H1 (cell line): Measurements from ENCODE around the gene ATXN1L. TPM values are rescaled to one million over a fixed set of nuclear protein-coding genes. Genes with fewer than 3 reads are reported as not detected.

Experiments used
- CTCF ChIA-PET: fragments of 300-600 bp; sonication (Branson Sonifier 250); formaldehyde crosslinking; loops from one replicate; lab custom pipeline; 2021; ENCODE audit not compliant: partially characterized antibody; lab: Charles Lee
- POLR2A ChIA-PET: fragments of 300-600 bp; sonication (Branson Sonifier 250); formaldehyde crosslinking; loops from one replicate; lab custom pipeline; 2021; ENCODE audit warnings: inconsistent platforms; ENCODE audit not compliant: partially characterized antibody; lab: Charles Lee
- DNase-seq, 2 experiments: peaks; one replicate each; pipeline versions ENCODE4 v3.0.0 to v3.0.0-alpha.2; 2010 to 2022; ENCODE audit warnings: low spot score in 2 of 2, low read depth in 1 of 2, mixed read lengths in 1 of 2
- FAIRE-seq: peaks from 2 replicates; lab custom pipeline; 2011; peaks lifted over from hg19 to GRCh38; lab: Jason Lieb, UNC
- H2AFZ ChIP-seq: 2 replicates; pipeline ENCODE4 v1.8.1; 2012; ENCODE audit warnings: low read length, inconsistent platforms
- H2AK5ac ChIP-seq: 2 replicates; pipeline ENCODE4 v1.6.1; 2013; ENCODE audit warnings: low read depth, low read length
- H2BK120ac ChIP-seq: replicated peaks from 2 replicates; pipeline ENCODE3; 2013; ENCODE audit warnings: low read depth, low read length, inconsistent platforms
- H2BK12ac ChIP-seq: 2 replicates; pipeline ENCODE4 v1.6.1; 2013; ENCODE audit warnings: low read depth, low read length
- H2BK15ac ChIP-seq: 2 replicates; pipeline ENCODE4 v1.6.1; 2013; ENCODE audit warnings: low read length
- H2BK20ac ChIP-seq: 2 replicates; pipeline ENCODE4 v1.6.1; 2013; ENCODE audit warnings: low read length
- H2BK5ac ChIP-seq: 2 replicates; pipeline ENCODE4 v1.6.1; 2013; ENCODE audit warnings: low read depth, low read length
- H3K14ac ChIP-seq: 2 replicates; pipeline ENCODE4 v1.6.1; 2013; ENCODE audit warnings: inconsistent platforms; ENCODE audit not compliant: insufficient read length
- H3K18ac ChIP-seq: 2 replicates; pipeline ENCODE4 v1.6.1; 2013; ENCODE audit warnings: low read length; ENCODE audit errors: extremely low read depth
- H3K23ac ChIP-seq: 2 replicates; pipeline ENCODE4 v1.6.1; 2013; ENCODE audit warnings: inconsistent platforms; ENCODE audit not compliant: insufficient read length
- H3K23me2 ChIP-seq: 2 replicates; pipeline ENCODE4 v1.6.1; 2013; ENCODE audit warnings: low read depth, low read length
- H3K27ac ChIP-seq: 2 replicates; pipeline ENCODE4 v1.6.1; 2011; ENCODE audit warnings: low read depth, low read length, inconsistent platforms
- H3K27me3 ChIP-seq, 4 experiments: replicated peaks in 1 of 4; 1 replicate in 1 of 4; 2 replicates in 3 of 4; pipeline versions ENCODE4 v1.6.1 to v1.8.1; 2011 to 2013; ENCODE audit warnings: low read length in 3 of 4, mild to moderate bottlenecking in 3 of 4, inconsistent platforms in 2 of 4, mixed read lengths in 2 of 4, moderate library complexity in 1 of 4; ENCODE audit not compliant: control insufficient read depth in 3 of 4, insufficient read depth in 3 of 4; ENCODE audit errors: extremely low read depth in 1 of 4
- H3K36me3 ChIP-seq, 4 experiments: 2 replicates each; pipeline versions ENCODE4 v1.6.1 to v1.8.1; 2011 to 2013; ENCODE audit warnings: mild to moderate bottlenecking in 4 of 4, low read length in 3 of 4, moderate library complexity in 2 of 4, control low read depth in 1 of 4, inconsistent platforms in 1 of 4; ENCODE audit not compliant: insufficient read depth in 4 of 4, control insufficient read depth in 2 of 4
- H3K4ac ChIP-seq: replicated peaks from 2 replicates; pipeline ENCODE3; 2013; ENCODE audit warnings: low read length, low read depth, mixed read lengths, inconsistent platforms; ENCODE audit not compliant: insufficient read length
- H3K4me1 ChIP-seq, 4 experiments: replicated peaks in 1 of 4; 1 replicate in 1 of 4; 2 replicates in 3 of 4; pipeline versions ENCODE4 v1.6.1 to v1.8.1; 2011 to 2013; ENCODE audit warnings: low read length in 3 of 4, inconsistent platforms in 2 of 4, mixed read lengths in 1 of 4; ENCODE audit not compliant: insufficient read depth in 4 of 4, control insufficient read depth in 3 of 4
- H3K4me2 ChIP-seq, 2 experiments: 2 replicates each; pipeline versions ENCODE4 v1.6.1 to v1.8.1; 2011 to 2013; ENCODE audit warnings: low read depth in 2 of 2, low read length in 2 of 2, control low read depth in 1 of 2, inconsistent platforms in 1 of 2, mild to moderate bottlenecking in 1 of 2; ENCODE audit not compliant: insufficient read depth in 1 of 2
- H3K4me3 ChIP-seq, 4 experiments: fragments of 200-600, 300-600 bp in 1 of 4; sonication (generic), shearing (Covaris generic), sonication (Bioruptor Twin) in 1 of 4; 2 replicates each; pipeline versions ENCODE4 v1.5.1 to v1.8.1; 2011 to 2016; ENCODE audit warnings: low read length in 4 of 4, low read depth in 3 of 4, control low read depth in 2 of 4, inconsistent platforms in 2 of 4, mild to moderate bottlenecking in 2 of 4, mixed read lengths in 1 of 4, moderate library complexity in 1 of 4; ENCODE audit not compliant: insufficient read depth in 2 of 4; ENCODE audit errors: extremely low read depth in 1 of 4
- H3K56ac ChIP-seq: replicated peaks from 2 replicates; pipeline ENCODE3; 2013; ENCODE audit warnings: low read depth, mild to moderate bottlenecking, mixed read lengths, low read length, inconsistent platforms; ENCODE audit not compliant: insufficient read length
- H3K79me1 ChIP-seq: 2 replicates; pipeline ENCODE4 v1.6.1; 2013; ENCODE audit warnings: low read depth, low read length, control low read depth
- H3K79me2 ChIP-seq, 2 experiments: 2 replicates each; pipeline versions ENCODE4 v1.6.1 to v1.8.1; 2012 to 2013; ENCODE audit warnings: low read length in 2 of 2, mild to moderate bottlenecking in 2 of 2, inconsistent platforms in 1 of 2; ENCODE audit not compliant: insufficient read depth in 2 of 2, control insufficient read depth in 1 of 2
- H3K9ac ChIP-seq, 4 experiments: replicated peaks in 1 of 4; 1 replicate in 1 of 4; 2 replicates in 3 of 4; pipeline versions ENCODE4 v1.6.1 to v1.8.1; 2011 to 2013; ENCODE audit warnings: low read depth in 3 of 4, low read length in 3 of 4, control low read depth in 2 of 4, mild to moderate bottlenecking in 2 of 4, moderate library complexity in 2 of 4, inconsistent platforms in 1 of 4; ENCODE audit errors: extremely low read depth in 1 of 4
- H3K9me3 ChIP-seq, 2 experiments: 2 replicates each; pipeline versions ENCODE4 v1.6.1 to v1.8.1; 2012 to 2013; ENCODE audit warnings: mild to moderate bottlenecking in 2 of 2, moderate library complexity in 2 of 2, control low read depth in 1 of 2, inconsistent platforms in 1 of 2, low read depth in 1 of 2, low read length in 1 of 2, mixed read lengths in 1 of 2; ENCODE audit not compliant: insufficient read depth in 2 of 2
- H4K20me1 ChIP-seq, 2 experiments: replicated peaks in 1 of 2; 2 replicates each; pipeline versions ENCODE3 to v1.8.1; 2011 to 2013; ENCODE audit warnings: inconsistent platforms in 2 of 2, low read length in 2 of 2, mild to moderate bottlenecking in 1 of 2; ENCODE audit not compliant: insufficient read depth in 2 of 2, control insufficient read depth in 1 of 2
- H4K5ac ChIP-seq: 2 replicates; pipeline ENCODE4 v1.6.1; 2013; ENCODE audit warnings: low read length, low read depth, mixed read lengths, inconsistent platforms; ENCODE audit not compliant: insufficient read length
- H4K8ac ChIP-seq: 2 replicates; pipeline ENCODE4 v1.8.0; 2013; ENCODE audit warnings: mild to moderate bottlenecking, moderate library complexity, low read length, inconsistent platforms; ENCODE audit not compliant: insufficient read depth; ENCODE audit errors: extremely low read depth
- H4K91ac ChIP-seq: replicated peaks from 2 replicates; pipeline ENCODE3; 2013; ENCODE audit warnings: low read length, mixed read lengths, inconsistent platforms; ENCODE audit not compliant: insufficient read length
- CTBP2 ChIP-seq: IDR thresholded peaks from 2 replicates; pipeline ENCODE4 v1.7.0; 2011; ENCODE audit warnings: borderline replicate concordance, mild to moderate bottlenecking, moderate library complexity, mixed read lengths, low read length; ENCODE audit not compliant: insufficient read depth, insufficient read length
- EGR1 ChIP-seq: IDR thresholded peaks from 2 replicates; pipeline ENCODE4 v1.6.1; 2011; ENCODE audit warnings: low read depth, low read length, borderline replicate concordance
- EZH2 ChIP-seq: fragments of 200-600 bp; sonication (generic); IDR thresholded peaks from 2 replicates; pipeline ENCODE4 v1.7.1; 2012; ENCODE audit warnings: low read depth, mild to moderate bottlenecking, moderate library complexity, low read length, inconsistent platforms; ENCODE audit not compliant: severe bottlenecking
- JUN ChIP-seq: IDR thresholded peaks from 2 replicates; pipeline ENCODE4 v1.6.1; 2011; ENCODE audit warnings: low read depth, mild to moderate bottlenecking, improper control_type of control experiment, low read length
- KDM1A ChIP-seq: fragments of 200-600, 300-600 bp; sonication (generic); IDR thresholded peaks from 2 replicates; pipeline ENCODE4 v1.7.1; 2016; ENCODE audit warnings: mild to moderate bottlenecking, low read length, borderline replicate concordance
- POLR2A ChIP-seq, 2 experiments: IDR thresholded peaks; 1 replicate in 1 of 2; 2 replicates in 1 of 2; pipeline ENCODE4 v1.6.1; 2011; ENCODE audit warnings: low read depth in 2 of 2, low read length in 2 of 2, mild to moderate bottlenecking in 2 of 2; ENCODE audit errors: control extremely low read depth in 1 of 2
- RAD21 ChIP-seq, 2 experiments: IDR thresholded peaks in 1 of 2; conservative IDR thresholded peaks in 1 of 2; 2 replicates each; pipeline ENCODE4 v1.6.1; 2011; ENCODE audit warnings: low read depth in 2 of 2, low read length in 2 of 2, improper control_type of control experiment in 1 of 2, inconsistent platforms in 1 of 2, mild to moderate bottlenecking in 1 of 2, moderate library complexity in 1 of 2
- SAP30 ChIP-seq: fragments of 300-600 bp; sonication (generic); IDR thresholded peaks from 2 replicates; pipeline ENCODE4 v1.7.1; 2012; ENCODE audit warnings: low read length, moderate library complexity, mild to moderate bottlenecking, inconsistent platforms; ENCODE audit not compliant: insufficient read depth, insufficient replicate concordance
- SIRT6 ChIP-seq: IDR thresholded peaks from one replicate; pipeline ENCODE4 v1.7.1; 2012; ENCODE audit warnings: low read length, inconsistent platforms
- SP4 ChIP-seq: IDR thresholded peaks from 2 replicates; pipeline ENCODE4 v1.6.1; 2012; ENCODE audit warnings: low read length, inconsistent platforms
- TEAD4 ChIP-seq: IDR thresholded peaks from 2 replicates; pipeline ENCODE4 v1.6.1; 2012; ENCODE audit warnings: low read depth, low read length, inconsistent platforms, mixed read lengths
- YY1 ChIP-seq: IDR thresholded peaks from 2 replicates; pipeline ENCODE4 v1.6.1; 2011; ENCODE audit warnings: low read depth, mild to moderate bottlenecking, low read length
- WGBS, 2 experiments: shearing (Covaris generic) in 1 of 2; methylation state at CpG; one replicate each; pipeline versions ENCODE4 v1.1.6 to v1.1.7; 2013 to 2015; ENCODE audit warnings: low lambda C conversion rate in 2 of 2, mixed read lengths in 2 of 2, inconsistent platforms in 1 of 2, low coverage in 1 of 2, missing lambda C conversion rate in 1 of 2; ENCODE audit not compliant: insufficient replicate concordance in 2 of 2, insufficient coverage in 1 of 2, insufficient read length in 1 of 2; ENCODE audit errors: extremely low coverage in 1 of 2, missing lambda C conversion rate in 1 of 2; 5-methylcytosine and 5-hydroxymethylcytosine counted together
- polyA plus RNA-seq, 7 experiments: library from polyadenylated mRNA; depleted of rRNA in 3 of 7; stranded (reverse) in 5 of 7; unstranded in 2 of 7; fragments of >200 nt in 5 of 7; fragments of 200-250 nt in 2 of 7; gene quantifications; 1 replicate in 5 of 7; 2 replicates in 1 of 7; 4 replicates in 1 of 7; pipeline versions ENCODE4 v1.2.1 to v1.2.3, GENCODE V29; 2011 to 2013; ENCODE audit warnings: missing spikeins in 2 of 7, mixed read lengths in 2 of 7
- total RNA-seq: library from RNA; stranded (reverse); fragmentation: NEBNext Ultra II Directional; extraction: Animal tissue kit (Norgen Biotek cat#: 25700); gene quantifications from 2 replicates; pipeline ENCODE4 v1.2.1, GENCODE V29; 2021
- TF ChIP-seq, protein P1 (sequence below): IDR thresholded peaks from 2 replicates; pipeline ENCODE4 v1.6.1; 2011; ENCODE audit warnings: low read length, improper control_type of control experiment

ATXN1L gene
- total and polyA plus RNA-seq, 2 of the 8 experiments (the other 6 are each of a cell fraction or from before 2014, with no cell fraction given), result 12.1 to 23.8 TPM

DNA sequence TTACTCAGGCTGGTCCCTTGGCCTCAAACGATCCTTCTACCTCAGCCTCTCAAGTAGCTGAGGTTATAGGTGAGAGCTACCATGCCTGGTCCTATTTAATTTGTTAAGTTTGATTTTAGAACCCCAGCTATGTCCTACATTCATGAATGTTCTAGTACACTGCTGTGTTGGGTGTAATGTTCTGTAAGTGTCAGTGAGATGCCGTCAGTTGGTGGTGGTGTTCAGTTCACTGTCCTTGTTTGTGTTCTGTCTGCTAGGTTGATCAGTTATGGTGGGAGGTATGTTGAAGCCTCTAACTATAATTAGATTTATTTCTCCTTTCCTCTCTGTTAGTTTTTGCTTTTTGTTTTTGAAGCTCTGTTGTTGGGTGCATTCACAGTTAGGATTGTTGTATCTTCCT, 57.8 kb downstream of the ATXN1L start:
- Histone ChIP-seq H4K91ac (no peak overlapping the region), H3K56ac (no peak overlapping the region), H3K23me2 (no peaks in the 10 kb centered on the region), H3K14ac (no peak overlapping the region), H3K4ac (no peak overlapping the region), H4K20me1 (peaks cover 31 to 35% of the 10 kb centered on the region in 2 experiments), H3K36me3 (peaks cover 0 to 3% (median 0%) of the 10 kb centered on the region in 4 experiments; a peak in 2 of 8 replicates), H3K9me3 (no peaks in the 10 kb centered on the region), H2BK15ac (no peak overlapping the region), H4K8ac (no peak overlapping the region), H3K27ac (no peak overlapping the region), H2AK5ac (0 out of 2 replicates have a peak overlapping the region, but pooled peaks have one; percentile 28), H2AFZ (no peak overlapping the region), H3K18ac (no peak overlapping the region), H3K4me2 (no peak overlapping the region), H2BK20ac (no peak overlapping the region), H2BK12ac (no peak overlapping the region), H3K4me1 (peaks cover 0 to 2% (median 0%) of the 10 kb centered on the region in 4 experiments; a peak in 3 of 7 replicates), H2BK5ac (no peak overlapping the region), H3K4me3 (no peak overlapping the region), H3K79me1 (no peaks in the 10 kb centered on the region; the same call in 1 of the 2 replicates), H3K27me3 (no peaks in the 10 kb centered on the region), H4K5ac (no peak overlapping the region), H2BK120ac (no peak overlapping the region), H3K23ac (no peak overlapping the region), H3K9ac (no peak overlapping the region), H3K79me2 (peaks cover 63 to 100% of the 10 kb centered on the region in 2 experiments)
- FAIRE-seq, result no peak
- DNase-seq, result no peak
- WGBS, 2 experiments, result 90% methylated on average over 2 of the region's 2 CpGs; no CpG with 5 or more reads in 1 of the 2 experiments
- ChIA-PET POLR2A (interaction anchor here (0.9 to 2.7 kb wide), 5 partner anchors 9 to 97 kb away, joined by 3 to 11 read pairs (median 5); partner anchors contain the start of genes IST1 and ZNF821), CTCF (interaction anchor here (0.9 to 1.6 kb wide), 7 partner anchors 8 to 58 kb away, joined by 3 to 7 read pairs (median 3); no protein-coding TSS in a partner anchor)
- TF ChIP-seq KDM1A (no peak), JUN (no peak), SIRT6 (no peak), RAD21 (IDR thresholded peaks at IDR 0.05 in 1 of 2, conservative IDR thresholded peaks at IDR 0.05 in 1 of 2; ENCODE audit: low read depth in 2 of 2, low read length in 2 of 2) (no peak), SAP30 (no peak), EZH2 (no peak), SP4 (no peak), CTBP2 (no peak), YY1 (no peak), POLR2A (IDR thresholded peaks at IDR 0.05; ENCODE audit: control extremely low read depth in 1 of 2, low read depth in 2 of 2, low read length in 2 of 2) (no peak), TEAD4 (no peak), EGR1 (no peak)
- TF ChIP-seq, protein P1, sequence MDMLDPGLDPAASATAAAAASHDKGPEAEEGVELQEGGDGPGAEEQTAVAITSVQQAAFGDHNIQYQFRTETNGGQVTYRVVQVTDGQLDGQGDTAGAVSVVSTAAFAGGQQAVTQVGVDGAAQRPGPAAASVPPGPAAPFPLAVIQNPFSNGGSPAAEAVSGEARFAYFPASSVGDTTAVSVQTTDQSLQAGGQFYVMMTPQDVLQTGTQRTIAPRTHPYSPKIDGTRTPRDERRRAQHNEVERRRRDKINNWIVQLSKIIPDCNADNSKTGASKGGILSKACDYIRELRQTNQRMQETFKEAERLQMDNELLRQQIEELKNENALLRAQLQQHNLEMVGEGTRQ, result no peak
